ENCODE measurements around the gene ANKH.
"Not testable (repeated sequence)": the region's sequence is repeated elsewhere in the genome, so short reads cannot be mapped to it uniquely, and the experiment has no call there.

The ANKH gene

GRCh38 chr5:14859150-14859549, 12.4 kb downstream of the ANKH start:
- DNase-seq (ENCODE audit: low read depth in 4 of 4, low spot score in 1 of 4): no peak

- DNase-seq (ENCODE audit: low read depth in 4 of 4, low spot score in 1 of 4): no peak
These were observed 16.2 kb downstream of the ANKH start for GRCh38 chr5:14855366-14855765.

GRCh38 chr5:14854799-14855198, 16.8 kb downstream of the ANKH start:
- DNase-seq (ENCODE audit: low read depth in 4 of 4, low spot score in 1 of 4): no peak

- no peak for DNase-seq (ENCODE audit: low read depth in 4 of 4, low spot score in 1 of 4)
These were observed 17.9 kb downstream of the ANKH start for GRCh38 chr5:14853685-14854084.

- no peak for DNase-seq (ENCODE audit: low read depth in 4 of 4, low spot score in 1 of 4)
These were observed 18.8 kb downstream of the ANKH start for GRCh38 chr5:14852779-14853178.

- DNase-seq (ENCODE audit: low read depth in 4 of 4, low spot score in 1 of 4): no peak
These were observed 19.5 kb downstream of the ANKH start for GRCh38 chr5:14851999-14852526.

GRCh38 chr5:14851597-14851996, 20.0 kb downstream of the ANKH start:
- DNase-seq (ENCODE audit: low read depth in 4 of 4, low spot score in 1 of 4): no peak

- no peak for DNase-seq (ENCODE audit: low read depth in 4 of 4, low spot score in 1 of 4)
These were observed 20.5 kb downstream of the ANKH start for GRCh38 chr5:14851050-14851419.

- no peak for DNase-seq (ENCODE audit: low read depth in 4 of 4, low spot score in 1 of 4)
These were observed 21.0 kb downstream of the ANKH start for GRCh38 chr5:14850419-14851049.

- DNase-seq (ENCODE audit: low read depth in 4 of 4, low spot score in 1 of 4): no peak
These were observed 21.9 kb downstream of the ANKH start for GRCh38 chr5:14849516-14850294.

- DNase-seq (ENCODE audit: low read depth in 4 of 4, low spot score in 1 of 4): not testable (repeated sequence)
These were observed 22.6 kb downstream of the ANKH start for GRCh38 chr5:14848942-14849341.

- DNase-seq (ENCODE audit: low read depth in 4 of 4, low spot score in 1 of 4): no peak
These were observed 23.2 kb downstream of the ANKH start for GRCh38 chr5:14848385-14848784.

- DNase-seq (ENCODE audit: low read depth in 4 of 4, low spot score in 1 of 4): no peak
These were observed 24.1 kb downstream of the ANKH start for GRCh38 chr5:14847471-14847870.

GRCh38 chr5:14842117-14842516, 29.5 kb downstream of the ANKH start:
- no peak for DNase-seq (ENCODE audit: low read depth in 4 of 4, low spot score in 1 of 4)

- no peak for DNase-seq (ENCODE audit: low read depth in 4 of 4, low spot score in 1 of 4)
These were observed 31.0 kb downstream of the ANKH start for GRCh38 chr5:14840624-14841023.

GRCh38 chr5:14838396-14839319, 32.9 kb downstream of the ANKH start:
- DNase-seq (ENCODE audit: low read depth in 4 of 4, low spot score in 1 of 4): no peak

GRCh38 chr5:14837423-14838122, 34.0 kb downstream of the ANKH start:
- DNase-seq (ENCODE audit: low read depth in 4 of 4, low spot score in 1 of 4): not testable (repeated sequence)

- no peak for DNase-seq (ENCODE audit: low read depth in 4 of 4, low spot score in 1 of 4)
These were observed 36.7 kb downstream of the ANKH start for GRCh38 chr5:14834584-14835550.

GRCh38 chr5:14834062-14834461, 37.5 kb downstream of the ANKH start:
- no peak for DNase-seq (ENCODE audit: low read depth in 4 of 4, low spot score in 1 of 4)

GRCh38 chr5:14831006-14831338, 40.6 kb downstream of the ANKH start:
- no peak for DNase-seq (ENCODE audit: low read depth in 4 of 4, low spot score in 1 of 4)

Measured in stimulated activated CD4-positive, alpha-beta T cell treated with anti-CD3 and anti-CD28 coated beads, Interleukin-1b, Interleukin-23, amount 100 ng/mL, for 24 hours (primary cell).